ENCODE data around the gene NOS3. TPM values are rescaled to one million over a fixed set of nuclear protein-coding genes. Genes with fewer than 3 reads are reported as not detected.

Gene NOS3
- total and polyA plus RNA-seq, 9 of the 15 experiments (the other 6 are each of a cell fraction or from before 2014, with no cell fraction given): 1.1 to 121 (median 23.6) TPM

DNA sequence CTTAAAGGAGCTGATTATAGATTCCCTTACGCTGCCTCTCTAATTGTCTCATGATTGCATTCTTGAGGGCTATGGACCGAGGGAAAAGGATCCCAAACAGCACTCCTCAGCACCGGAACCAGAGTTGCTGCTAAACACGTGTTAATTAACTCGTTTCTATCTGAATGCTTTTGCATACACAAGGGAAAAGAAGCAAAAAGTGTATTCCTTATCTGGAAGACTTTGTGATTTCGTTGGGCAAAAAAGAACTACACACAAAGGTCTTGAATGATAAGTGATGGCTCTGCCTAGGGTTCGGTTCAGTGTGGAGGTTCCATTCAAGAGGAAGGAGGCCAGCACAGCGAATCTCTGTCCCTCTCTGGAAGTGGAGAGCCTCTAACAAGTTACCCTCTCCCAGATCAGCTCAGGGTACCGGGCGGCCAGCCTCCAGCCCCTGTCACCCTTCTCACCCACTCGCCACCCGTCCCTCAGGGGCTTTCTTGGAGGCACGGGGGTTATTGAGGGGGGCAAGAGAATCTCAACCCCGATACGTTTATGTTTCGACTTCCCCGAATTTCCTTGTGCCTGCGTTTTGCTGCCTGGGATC lies 68.1 kb downstream of the NOS3 start (continued):
- TF ChIP-seq, protein P1, sequence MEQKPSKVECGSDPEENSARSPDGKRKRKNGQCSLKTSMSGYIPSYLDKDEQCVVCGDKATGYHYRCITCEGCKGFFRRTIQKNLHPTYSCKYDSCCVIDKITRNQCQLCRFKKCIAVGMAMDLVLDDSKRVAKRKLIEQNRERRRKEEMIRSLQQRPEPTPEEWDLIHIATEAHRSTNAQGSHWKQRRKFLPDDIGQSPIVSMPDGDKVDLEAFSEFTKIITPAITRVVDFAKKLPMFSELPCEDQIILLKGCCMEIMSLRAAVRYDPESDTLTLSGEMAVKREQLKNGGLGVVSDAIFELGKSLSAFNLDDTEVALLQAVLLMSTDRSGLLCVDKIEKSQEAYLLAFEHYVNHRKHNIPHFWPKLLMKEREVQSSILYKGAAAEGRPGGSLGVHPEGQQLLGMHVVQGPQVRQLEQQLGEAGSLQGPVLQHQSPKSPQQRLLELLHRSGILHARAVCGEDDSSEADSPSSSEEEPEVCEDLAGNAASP (IDR thresholded peaks at IDR 0.05): no peak
- TF ChIP-seq, protein P2, sequence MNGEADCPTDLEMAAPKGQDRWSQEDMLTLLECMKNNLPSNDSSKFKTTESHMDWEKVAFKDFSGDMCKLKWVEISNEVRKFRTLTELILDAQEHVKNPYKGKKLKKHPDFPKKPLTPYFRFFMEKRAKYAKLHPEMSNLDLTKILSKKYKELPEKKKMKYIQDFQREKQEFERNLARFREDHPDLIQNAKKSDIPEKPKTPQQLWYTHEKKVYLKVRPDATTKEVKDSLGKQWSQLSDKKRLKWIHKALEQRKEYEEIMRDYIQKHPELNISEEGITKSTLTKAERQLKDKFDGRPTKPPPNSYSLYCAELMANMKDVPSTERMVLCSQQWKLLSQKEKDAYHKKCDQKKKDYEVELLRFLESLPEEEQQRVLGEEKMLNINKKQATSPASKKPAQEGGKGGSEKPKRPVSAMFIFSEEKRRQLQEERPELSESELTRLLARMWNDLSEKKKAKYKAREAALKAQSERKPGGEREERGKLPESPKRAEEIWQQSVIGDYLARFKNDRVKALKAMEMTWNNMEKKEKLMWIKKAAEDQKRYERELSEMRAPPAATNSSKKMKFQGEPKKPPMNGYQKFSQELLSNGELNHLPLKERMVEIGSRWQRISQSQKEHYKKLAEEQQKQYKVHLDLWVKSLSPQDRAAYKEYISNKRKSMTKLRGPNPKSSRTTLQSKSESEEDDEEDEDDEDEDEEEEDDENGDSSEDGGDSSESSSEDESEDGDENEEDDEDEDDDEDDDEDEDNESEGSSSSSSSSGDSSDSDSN (IDR thresholded peaks at IDR 0.05; ENCODE audit: borderline replicate concordance in 1 of 2, low read depth in 2 of 2, low read length in 2 of 2): 0 out of 4 replicates have a peak, but pooled peaks of 1 of the 2 experiments have one; percentile 16
- TF ChIP-seq COPS2 (conservative IDR thresholded peaks at IDR 0.05) (no peak), SAFB2 (IDR thresholded peaks at IDR 0.05; ENCODE audit: borderline replicate concordance, low read depth, low read length, severe bottlenecking) (no peak), IRF2 (CRISPR knock-in tag; IDR thresholded peaks at IDR 0.05) (no peak), THRAP3 (IDR thresholded peaks at IDR 0.05; ENCODE audit: borderline replicate concordance) (no peak), CHD2 (IDR thresholded peaks at IDR 0.05; ENCODE audit: low read depth, low read length) (no peak), NONO (IDR thresholded peaks at IDR 0.05; ENCODE audit: low read depth in 2 of 2, low read length in 1 of 2) (no peak), ZNF384 (IDR thresholded peaks at IDR 0.05; ENCODE audit: low read depth, low read length) (no peak), KDM2B (CRISPR knock-in tag; IDR thresholded peaks at IDR 0.05) (peak; percentile 51; the same call in 1 of the 2 replicates), MYC (IDR thresholded peaks at IDR 0.05; ENCODE audit: low read depth, low read length) (peak; percentile 42; the same call in 1 of the 2 replicates), MYC (CRISPR knock-in tag; IDR thresholded peaks at IDR 0.05; ENCODE audit: borderline replicate concordance, low read depth) (peak; percentile 49; the same call in 1 of the 2 replicates), KAT7 (CRISPR knock-in tag; IDR thresholded peaks at IDR 0.05; ENCODE audit: borderline replicate concordance) (peak; percentile 42; the same call in 1 of the 2 replicates), FOXK1 (CRISPR knock-in tag; IDR thresholded peaks at IDR 0.05; ENCODE audit: borderline replicate concordance) (no peak), PPARD (CRISPR knock-in tag; IDR thresholded peaks at IDR 0.05) (no peak), ZNF133 (CRISPR knock-in tag; IDR thresholded peaks at IDR 0.05) (no peak), ETS2 (tag; IDR thresholded peaks at IDR 0.05; ENCODE audit: borderline replicate concordance, poor library complexity, severe bottlenecking) (no peak), E2F8 (IDR thresholded peaks at IDR 0.05; ENCODE audit: low read depth, partially characterized antibody) (no peak), NFATC3 (IDR thresholded peaks at IDR 0.05) (no peak)
- TF ChIP-seq, protein P3, sequence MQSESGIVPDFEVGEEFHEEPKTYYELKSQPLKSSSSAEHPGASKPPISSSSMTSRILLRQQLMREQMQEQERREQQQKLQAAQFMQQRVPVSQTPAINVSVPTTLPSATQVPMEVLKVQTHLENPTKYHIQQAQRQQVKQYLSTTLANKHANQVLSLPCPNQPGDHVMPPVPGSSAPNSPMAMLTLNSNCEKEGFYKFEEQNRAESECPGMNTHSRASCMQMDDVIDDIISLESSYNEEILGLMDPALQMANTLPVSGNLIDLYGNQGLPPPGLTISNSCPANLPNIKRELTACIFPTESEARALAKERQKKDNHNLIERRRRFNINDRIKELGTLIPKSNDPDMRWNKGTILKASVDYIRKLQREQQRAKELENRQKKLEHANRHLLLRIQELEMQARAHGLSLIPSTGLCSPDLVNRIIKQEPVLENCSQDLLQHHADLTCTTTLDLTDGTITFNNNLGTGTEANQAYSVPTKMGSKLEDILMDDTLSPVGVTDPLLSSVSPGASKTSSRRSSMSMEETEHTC (IDR thresholded peaks at IDR 0.05): no peak

All from K562 (cell line).